Measurements from ENCODE around the gene HSF2BP. TPM values are rescaled to one million over a fixed set of nuclear protein-coding genes. Genes with fewer than 3 reads are reported as not detected.
"Not testable (repeated sequence)": the region's sequence is repeated elsewhere in the genome, so short reads cannot be mapped to it uniquely, and the experiment has no call there.

HSF2BP gene
- total and polyA plus RNA-seq, 5 donors from 2014 or later = 0.20 to 0.61 (median 0.38) TPM

- no peaks in the 10 kb centered on the region for H3K4me1 ChIP-seq (ENCODE audit: control insufficient read depth, insufficient read depth, low read length, poor library complexity, severe bottlenecking)
These were observed 40.8 kb upstream of the HSF2BP start for GRCh38 chr21:43699933-43700599.

DNA sequence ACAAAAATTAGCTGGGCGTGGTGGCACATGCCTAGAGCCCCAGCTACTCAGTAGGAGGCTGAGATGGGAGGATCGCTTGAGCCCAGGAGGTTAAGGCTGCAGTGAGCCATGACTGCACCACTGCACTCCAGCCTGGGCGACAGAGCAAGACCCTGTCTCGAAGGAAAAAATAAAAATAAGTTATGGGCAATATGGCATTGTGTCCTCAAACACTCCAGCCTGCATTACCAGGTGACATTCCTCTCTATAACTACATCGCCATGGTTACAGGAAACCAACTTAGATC is 40.1 kb upstream of the HSF2BP start:
- peaks cover 16% of the 10 kb centered on the region for H3K36me3 Mint-ChIP-seq
- not testable (repeated sequence) for H3K27ac Mint-ChIP-seq; H3K9me3 Mint-ChIP-seq; DNase-seq; H3K9me3 ChIP-seq (ENCODE audit: control insufficient read depth in 2 of 2, low read length in 2 of 2); H3K4me3 ChIP-seq (ENCODE audit: low read depth, low read length); H3K4me3 Mint-ChIP-seq; ATAC-seq (ENCODE audit: low read depth in 2 of 2); H3K27me3 Mint-ChIP-seq; H3K27ac ChIP-seq (ENCODE audit: insufficient read depth, low read length, poor library complexity, severe bottlenecking); H3K4me1 ChIP-seq (ENCODE audit: control insufficient read depth, insufficient read depth, low read length, poor library complexity, severe bottlenecking); H3K27me3 ChIP-seq (ENCODE audit: control insufficient read depth, insufficient read depth, low read length)
- peaks cover 0 to 14% (median 5%) of the 10 kb centered on the region in 4 donors for H3K4me1 Mint-ChIP-seq
- H3K36me3 ChIP-seq (ENCODE audit: control insufficient read depth, insufficient read depth, low read length) = peaks cover 20% of the 10 kb centered on the region

More at GRCh38 chr21:43699933-43700599, 40.8 kb upstream of the HSF2BP start:
- Mint-ChIP-seq H3K4me3 (no peak overlapping the region), H3K36me3 (peaks cover 16% of the 10 kb centered on the region), H3K27me3 (peaks cover 5% of the 10 kb centered on the region), H3K9me3 (no peaks in the 10 kb centered on the region), H3K4me1 (peaks cover 0 to 14% (median 5%) of the 10 kb centered on the region in 4 donors), H3K27ac (no peak overlapping the region)
- DNase-seq (no peak), ATAC-seq (ENCODE audit: low read depth in 2 of 2) (no peak)
- peaks cover 13% of the 10 kb centered on the region for H3K36me3 ChIP-seq (ENCODE audit: control insufficient read depth, insufficient read depth, low read length)
- no peak overlapping the region for H3K4me3 ChIP-seq (ENCODE audit: low read depth, low read length)
- H3K27me3 ChIP-seq (ENCODE audit: control insufficient read depth, insufficient read depth, low read length) = no peaks in the 10 kb centered on the region
- no peak overlapping the region for H3K27ac ChIP-seq (ENCODE audit: insufficient read depth, low read length, poor library complexity, severe bottlenecking)
- no peaks in the 10 kb centered on the region for H3K9me3 ChIP-seq (ENCODE audit: control insufficient read depth in 2 of 2, low read length in 2 of 2)

DNA sequence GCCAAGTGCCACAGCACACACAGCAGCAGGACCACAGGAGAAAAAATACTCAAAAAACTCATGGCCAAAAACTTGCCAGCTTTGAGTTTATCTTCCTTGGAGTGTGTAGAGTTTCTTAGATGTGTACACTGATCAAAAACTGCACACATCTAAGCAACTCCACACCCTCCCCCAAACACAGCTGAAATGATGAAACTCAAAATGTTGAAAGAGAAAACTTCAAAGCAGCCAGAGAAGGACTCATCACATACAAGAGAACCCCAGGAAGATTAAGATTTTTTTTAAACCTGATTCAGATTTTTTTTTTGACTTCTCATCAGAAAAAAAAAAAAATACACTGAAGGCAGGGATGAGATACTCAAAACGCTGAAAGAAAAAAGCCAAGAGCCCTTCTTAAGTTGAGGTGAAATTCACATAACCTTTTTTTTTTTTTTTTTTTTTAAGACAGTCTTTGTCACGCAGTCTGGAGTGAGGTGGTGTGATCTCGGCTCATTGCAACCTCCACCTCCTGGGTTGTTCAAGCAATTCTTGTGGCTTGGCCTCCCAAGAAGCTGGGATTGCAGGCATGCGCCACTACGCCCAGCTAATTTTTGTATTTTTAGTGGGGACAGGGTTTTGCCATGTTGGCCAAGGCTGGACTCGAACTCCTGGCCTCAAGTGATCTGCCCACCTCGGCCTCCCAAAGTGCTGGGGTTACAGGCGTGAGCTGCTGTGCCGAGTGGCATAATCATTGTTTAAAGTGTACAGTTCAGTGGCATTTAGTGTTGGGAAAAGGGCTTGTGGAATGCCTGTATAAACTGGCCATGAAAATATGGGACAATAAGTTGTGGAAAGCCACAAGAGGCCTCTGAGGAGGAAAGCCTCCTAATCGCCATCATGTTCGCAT is 38.7 kb upstream of the HSF2BP start:
- no peak overlapping the region for H3K27ac ChIP-seq (ENCODE audit: insufficient read depth, low read length, poor library complexity, severe bottlenecking)
- H3K4me3 Mint-ChIP-seq = no peak overlapping the region
- H3K27ac Mint-ChIP-seq = no peak overlapping the region
- H3K9me3 ChIP-seq (ENCODE audit: control insufficient read depth in 2 of 2, low read length in 2 of 2) = no peaks in the 10 kb centered on the region
- DNase-seq (peak in 1 of 3 donors; percentile 30), ATAC-seq (ENCODE audit: low read depth in 2 of 2) (no peak)
- peaks cover 30% of the 10 kb centered on the region for H3K36me3 ChIP-seq (ENCODE audit: control insufficient read depth, insufficient read depth, low read length)
- H3K27me3 Mint-ChIP-seq = no peaks in the 10 kb centered on the region
- H3K4me1 Mint-ChIP-seq = peaks cover 0 to 11% (median 4%) of the 10 kb centered on the region in 4 donors
- H3K4me1 ChIP-seq (ENCODE audit: control insufficient read depth, insufficient read depth, low read length, poor library complexity, severe bottlenecking) = no peaks in the 10 kb centered on the region
- H3K9me3 Mint-ChIP-seq = no peaks in the 10 kb centered on the region
- H3K36me3 Mint-ChIP-seq = peaks cover 19% of the 10 kb centered on the region
- no peaks in the 10 kb centered on the region for H3K27me3 ChIP-seq (ENCODE audit: control insufficient read depth, insufficient read depth, low read length)
- no peak overlapping the region for H3K4me3 ChIP-seq (ENCODE audit: low read depth, low read length)

DNA sequence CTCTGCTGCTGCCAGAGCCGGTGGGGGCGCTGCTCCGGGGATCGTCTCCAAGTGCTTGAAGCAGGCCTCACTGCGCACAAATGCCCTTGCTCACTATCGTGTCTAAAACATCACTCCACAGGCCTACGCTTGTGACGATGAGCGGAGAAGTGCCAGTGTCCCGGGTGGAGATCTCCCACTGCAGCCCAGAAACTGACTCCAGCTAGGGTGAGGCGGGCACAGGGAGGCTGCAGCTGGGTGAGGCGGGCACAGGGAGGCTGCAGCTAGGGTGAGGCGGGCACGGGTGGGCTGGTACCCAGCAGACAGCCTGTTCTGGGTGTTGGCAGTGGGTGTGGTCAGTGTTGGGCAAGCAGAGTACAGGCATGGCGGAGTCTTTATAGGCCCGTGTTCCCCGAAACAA is 36.9 kb upstream of the HSF2BP start:
- DNase-seq (no peak), ATAC-seq (ENCODE audit: low read depth in 2 of 2) (no peak)
- Histone ChIP-seq H3K4me3 (ENCODE audit: low read depth, low read length) (no peak overlapping the region), H3K4me1 (ENCODE audit: control insufficient read depth, insufficient read depth, low read length, poor library complexity, severe bottlenecking) (no peaks in the 10 kb centered on the region), H3K27me3 (ENCODE audit: control insufficient read depth, insufficient read depth, low read length) (no peaks in the 10 kb centered on the region), H3K9me3 (ENCODE audit: control insufficient read depth in 2 of 2, low read length in 2 of 2) (no peaks in the 10 kb centered on the region), H3K36me3 (ENCODE audit: control insufficient read depth, insufficient read depth, low read length) (peaks cover 42% of the 10 kb centered on the region), H3K27ac (ENCODE audit: insufficient read depth, low read length, poor library complexity, severe bottlenecking) (no peak overlapping the region)
- Mint-ChIP-seq H3K4me3 (no peak overlapping the region), H3K27ac (no peak overlapping the region), H3K4me1 (peaks cover 0 to 7% (median 0%) of the 10 kb centered on the region in 4 donors), H3K27me3 (no peaks in the 10 kb centered on the region), H3K36me3 (peaks cover 23% of the 10 kb centered on the region), H3K9me3 (no peaks in the 10 kb centered on the region)

- Histone ChIP-seq H3K9me3 (ENCODE audit: control insufficient read depth in 2 of 2, low read length in 2 of 2) (no peaks in the 10 kb centered on the region), H3K27ac (ENCODE audit: insufficient read depth, low read length, poor library complexity, severe bottlenecking) (no peak overlapping the region), H3K4me3 (ENCODE audit: low read depth, low read length) (no peak overlapping the region), H3K4me1 (ENCODE audit: control insufficient read depth, insufficient read depth, low read length, poor library complexity, severe bottlenecking) (no peaks in the 10 kb centered on the region), H3K27me3 (ENCODE audit: control insufficient read depth, insufficient read depth, low read length) (no peaks in the 10 kb centered on the region), H3K36me3 (ENCODE audit: control insufficient read depth, insufficient read depth, low read length) (peaks cover 58% of the 10 kb centered on the region)
- Mint-ChIP-seq H3K27ac (no peak overlapping the region), H3K36me3 (peaks cover 28% of the 10 kb centered on the region), H3K4me3 (no peak overlapping the region), H3K4me1 (peaks cover 0 to 7% (median 0%) of the 10 kb centered on the region in 4 donors), H3K9me3 (no peaks in the 10 kb centered on the region), H3K27me3 (no peaks in the 10 kb centered on the region)
- no peak for DNase-seq
- no peak for ATAC-seq (ENCODE audit: low read depth in 2 of 2)
These were observed 35.3 kb upstream of the HSF2BP start for GRCh38 chr21:43694437-43695079.

DNA sequence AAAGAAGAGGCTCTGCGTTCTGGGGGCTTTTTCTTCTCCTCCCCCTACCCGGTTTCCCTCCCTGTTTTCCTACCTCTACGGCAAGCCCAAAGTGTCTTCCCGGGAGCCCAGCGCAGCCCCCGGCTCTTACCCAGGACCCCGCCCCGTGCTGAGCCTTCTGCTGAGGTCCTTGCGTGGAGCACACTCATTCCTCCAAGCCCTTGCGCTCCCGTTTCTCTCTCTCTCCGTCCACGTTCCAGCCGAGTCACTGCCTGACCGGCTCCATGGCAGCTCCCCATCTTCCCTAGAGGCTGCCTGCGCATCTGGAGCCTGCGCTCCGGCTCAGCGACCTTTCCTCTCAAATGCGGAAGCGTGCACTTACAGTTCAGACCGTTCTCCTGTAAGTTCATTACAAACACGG is 34.7 kb upstream of the HSF2BP start:
- H3K4me3 Mint-ChIP-seq = no peak overlapping the region

DNA sequence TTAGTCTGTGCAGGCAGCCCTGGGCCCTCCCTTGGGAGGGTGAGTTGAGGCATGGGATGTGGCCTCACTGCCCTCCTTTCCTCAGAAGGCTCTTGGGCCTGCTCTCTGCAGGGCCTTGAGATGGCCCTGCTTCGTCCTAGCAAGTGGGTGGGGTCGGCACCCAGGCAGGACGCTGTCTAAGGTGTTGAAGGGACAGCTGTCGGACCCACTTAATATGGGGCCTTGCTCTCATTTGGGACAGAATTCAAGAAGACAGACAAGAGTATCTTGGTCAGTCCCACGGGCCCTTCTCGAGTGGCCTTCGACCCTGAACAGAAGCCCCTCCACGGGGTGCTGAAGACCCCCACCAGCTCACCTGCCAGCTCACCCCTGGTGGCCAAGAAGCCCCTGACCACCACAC is 33.7 kb upstream of the HSF2BP start:
- peaks cover 28% of the 10 kb centered on the region for H3K36me3 Mint-ChIP-seq
- no peak overlapping the region for H3K27ac ChIP-seq (ENCODE audit: insufficient read depth, low read length, poor library complexity, severe bottlenecking)
- ATAC-seq (ENCODE audit: low read depth in 2 of 2) = no peak
- H3K27me3 Mint-ChIP-seq = no peaks in the 10 kb centered on the region
- H3K4me1 ChIP-seq (ENCODE audit: control insufficient read depth, insufficient read depth, low read length, poor library complexity, severe bottlenecking) = no peaks in the 10 kb centered on the region
- H3K4me3 ChIP-seq (ENCODE audit: low read depth, low read length) = no peak overlapping the region
- H3K36me3 ChIP-seq (ENCODE audit: control insufficient read depth, insufficient read depth, low read length) = peaks cover 73% of the 10 kb centered on the region
- H3K27ac Mint-ChIP-seq = no peak overlapping the region
- H3K9me3 Mint-ChIP-seq = no peaks in the 10 kb centered on the region
- DNase-seq = no peak
- H3K4me1 Mint-ChIP-seq = peaks cover 0 to 5% (median 0%) of the 10 kb centered on the region in 4 donors
- no peak overlapping the region for H3K4me3 Mint-ChIP-seq
- H3K9me3 ChIP-seq (ENCODE audit: control insufficient read depth in 2 of 2, low read length in 2 of 2) = no peaks in the 10 kb centered on the region
- H3K27me3 ChIP-seq (ENCODE audit: control insufficient read depth, insufficient read depth, low read length) = no peaks in the 10 kb centered on the region

More for the DNA sequence above, 34.7 kb upstream of the HSF2BP start:
- ATAC-seq (ENCODE audit: low read depth in 2 of 2) = no peak
- Histone ChIP-seq H3K4me3 (ENCODE audit: low read depth, low read length) (no peak overlapping the region), H3K27me3 (ENCODE audit: control insufficient read depth, insufficient read depth, low read length) (no peaks in the 10 kb centered on the region), H3K27ac (ENCODE audit: insufficient read depth, low read length, poor library complexity, severe bottlenecking) (no peak overlapping the region), H3K9me3 (ENCODE audit: control insufficient read depth in 2 of 2, low read length in 2 of 2) (no peaks in the 10 kb centered on the region), H3K4me1 (ENCODE audit: control insufficient read depth, insufficient read depth, low read length, poor library complexity, severe bottlenecking) (no peaks in the 10 kb centered on the region), H3K36me3 (ENCODE audit: control insufficient read depth, insufficient read depth, low read length) (peaks cover 64% of the 10 kb centered on the region)
- peaks cover 0 to 7% (median 0%) of the 10 kb centered on the region in 4 donors for H3K4me1 Mint-ChIP-seq
- H3K27me3 Mint-ChIP-seq = no peaks in the 10 kb centered on the region
- H3K27ac Mint-ChIP-seq = no peak overlapping the region
- no peaks in the 10 kb centered on the region for H3K9me3 Mint-ChIP-seq
- no peak for DNase-seq
- H3K36me3 Mint-ChIP-seq = peaks cover 28% of the 10 kb centered on the region
